Measurements from ENCODE around the gene ASTN2.
A peak's percentile ranks its signal among the peaks of the same experiment; 100 is the strongest.

ASTN2 gene

DNA sequence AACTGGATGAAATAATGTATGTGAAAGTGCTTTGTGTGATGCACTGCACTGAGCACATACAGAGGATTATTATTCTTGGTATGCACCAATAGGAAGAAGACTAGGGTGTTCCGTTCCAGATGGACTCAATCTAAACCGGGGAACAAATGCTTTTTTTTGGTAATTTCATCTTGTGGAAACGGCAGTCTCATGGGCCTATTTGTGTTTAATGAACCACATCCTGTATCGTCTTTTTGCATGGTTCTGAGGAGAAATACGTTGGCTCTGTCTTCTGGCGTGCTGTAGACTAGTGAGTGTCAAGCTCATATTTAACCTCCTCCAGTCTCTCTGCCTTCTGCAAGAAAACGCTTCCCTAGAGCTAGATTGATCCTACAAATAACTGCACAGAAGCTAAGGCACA lies 697.7 kb downstream of the ASTN2 start:
- Mint-ChIP-seq H3K9me3 (no peaks in the 10 kb centered on the region), H3K27me3 (no peaks in the 10 kb centered on the region)
- no peak for DNase-seq (ENCODE audit: low spot score in 2 of 2)

DNA sequence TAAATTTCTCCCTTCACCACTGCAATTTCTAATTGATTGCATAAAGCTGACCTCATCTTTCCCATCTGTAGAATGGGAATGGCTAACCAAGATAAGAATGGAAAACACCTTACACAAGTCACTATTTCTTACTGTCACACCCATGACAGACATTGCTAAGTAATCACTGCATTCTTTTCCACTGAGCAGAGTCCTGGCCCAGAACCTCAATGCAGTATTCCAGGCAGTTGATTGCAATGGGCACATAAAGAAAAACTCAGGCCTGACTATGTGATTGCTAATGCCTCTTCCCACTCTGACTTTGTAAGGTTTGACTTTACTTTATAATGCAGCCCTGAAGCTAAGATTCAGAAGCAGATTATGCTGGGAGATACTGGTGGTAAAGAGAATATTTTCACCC lies 698.4 kb downstream of the ASTN2 start:
- Mint-ChIP-seq H3K4me1 (no peaks in the 10 kb centered on the region), H3K27me3 (no peaks in the 10 kb centered on the region), H3K9me3 (no peaks in the 10 kb centered on the region), H3K36me3 (ENCODE audit: insufficient read depth) (peaks cover 2% of the 10 kb centered on the region), H3K4me3 (no peak overlapping the region), H3K27ac (ENCODE audit: low read depth) (no peak overlapping the region)
- DNase-seq (ENCODE audit: low spot score in 2 of 2), result no peak
- no peak for ATAC-seq (replicated peaks; ENCODE audit: extremely low read depth, poor library complexity, severe bottlenecking)

More for the DNA sequence above, 697.7 kb downstream of the ASTN2 start:
- Mint-ChIP-seq H3K36me3 (ENCODE audit: insufficient read depth) (peaks cover 2% of the 10 kb centered on the region), H3K4me3 (no peak overlapping the region), H3K4me1 (no peaks in the 10 kb centered on the region), H3K27ac (ENCODE audit: low read depth) (no peak overlapping the region)
- no peak for ATAC-seq (replicated peaks; ENCODE audit: extremely low read depth, poor library complexity, severe bottlenecking)

DNA sequence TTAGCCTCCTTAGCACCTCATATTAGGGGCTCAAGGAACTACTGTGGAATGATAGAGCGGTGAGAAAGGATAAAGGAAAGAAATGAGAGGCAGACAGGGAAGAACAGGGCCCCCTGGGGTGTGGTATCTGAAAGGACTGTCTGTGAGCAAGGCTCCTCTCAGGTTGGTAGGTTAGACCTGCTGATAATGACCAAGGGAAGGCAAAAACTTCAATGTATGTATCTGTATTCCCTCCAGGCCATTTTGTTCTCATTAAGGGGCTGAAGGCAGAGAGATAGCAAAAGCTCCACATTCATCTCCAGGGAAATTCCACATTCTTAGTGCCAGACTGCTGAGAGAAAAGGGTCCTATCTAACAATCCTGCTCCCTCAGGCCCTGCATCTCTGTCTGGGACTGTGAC lies 699.1 kb downstream of the ASTN2 start:
- Mint-ChIP-seq H3K27me3 (no peaks in the 10 kb centered on the region), H3K9me3 (no peaks in the 10 kb centered on the region), H3K36me3 (ENCODE audit: insufficient read depth) (peaks cover 2% of the 10 kb centered on the region), H3K4me3 (no peak overlapping the region), H3K4me1 (no peaks in the 10 kb centered on the region), H3K27ac (ENCODE audit: low read depth) (no peak overlapping the region)
- DNase-seq (ENCODE audit: low spot score in 2 of 2) (no peak), ATAC-seq (replicated peaks; ENCODE audit: extremely low read depth, poor library complexity, severe bottlenecking) (no peak)

DNA sequence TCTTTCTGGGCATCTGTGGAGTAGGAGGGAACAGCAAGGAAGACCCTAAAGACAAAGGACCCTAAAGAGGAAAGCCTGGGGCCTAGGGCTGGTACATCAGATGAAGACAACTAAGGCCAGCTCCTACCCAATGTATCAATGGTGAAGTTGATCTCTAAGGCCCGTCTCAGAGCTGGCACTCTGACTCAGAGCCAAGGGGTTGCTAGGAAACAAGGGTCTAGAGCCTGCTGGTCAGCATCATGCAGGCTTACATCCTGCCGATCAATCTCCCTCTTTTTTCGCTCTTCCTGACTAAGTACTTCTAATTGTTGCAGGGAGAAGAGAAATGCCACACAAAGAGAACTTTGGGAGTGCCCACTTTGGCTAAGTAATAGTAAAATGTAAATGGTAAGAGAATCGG lies 701.6 kb downstream of the ASTN2 start:
- ATAC-seq (replicated peaks; ENCODE audit: extremely low read depth, poor library complexity, severe bottlenecking) (no peak), DNase-seq (ENCODE audit: low spot score in 2 of 2) (no peak)
- no peaks in the 10 kb centered on the region for H3K4me1 Mint-ChIP-seq
- no peak overlapping the region for H3K27ac Mint-ChIP-seq (ENCODE audit: low read depth)
- H3K27me3 Mint-ChIP-seq, result no peaks in the 10 kb centered on the region
- no peak overlapping the region for H3K4me3 Mint-ChIP-seq
- H3K36me3 Mint-ChIP-seq (ENCODE audit: insufficient read depth), result peaks cover 2% of the 10 kb centered on the region
- no peaks in the 10 kb centered on the region for H3K9me3 Mint-ChIP-seq

DNA sequence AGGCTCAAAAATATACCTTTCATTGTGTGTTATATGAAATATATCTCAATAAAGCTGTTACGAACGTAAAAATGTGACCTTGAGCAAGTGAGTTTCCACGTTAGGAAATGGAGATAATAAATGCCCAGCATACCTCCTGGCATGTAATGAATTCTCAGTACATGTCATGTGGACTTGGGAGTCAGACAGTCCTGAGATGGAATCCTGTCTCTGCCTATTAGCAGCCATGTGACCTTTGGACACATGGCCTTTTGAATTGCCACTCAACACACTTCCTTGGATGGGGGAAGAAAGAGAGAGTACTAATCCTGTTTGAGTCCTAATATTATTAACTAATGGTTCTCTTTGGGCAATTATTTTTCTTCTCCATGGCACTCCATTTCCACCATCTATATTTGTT lies 702.1 kb downstream of the ASTN2 start:
- Mint-ChIP-seq H3K4me1 (no peaks in the 10 kb centered on the region), H3K27ac (ENCODE audit: low read depth) (no peak overlapping the region), H3K9me3 (no peaks in the 10 kb centered on the region), H3K27me3 (no peaks in the 10 kb centered on the region), H3K4me3 (no peak overlapping the region), H3K36me3 (ENCODE audit: insufficient read depth) (no peaks in the 10 kb centered on the region)
- ATAC-seq (replicated peaks; ENCODE audit: extremely low read depth, poor library complexity, severe bottlenecking), result no peak
- DNase-seq (ENCODE audit: low spot score in 2 of 2), result no peak

DNA sequence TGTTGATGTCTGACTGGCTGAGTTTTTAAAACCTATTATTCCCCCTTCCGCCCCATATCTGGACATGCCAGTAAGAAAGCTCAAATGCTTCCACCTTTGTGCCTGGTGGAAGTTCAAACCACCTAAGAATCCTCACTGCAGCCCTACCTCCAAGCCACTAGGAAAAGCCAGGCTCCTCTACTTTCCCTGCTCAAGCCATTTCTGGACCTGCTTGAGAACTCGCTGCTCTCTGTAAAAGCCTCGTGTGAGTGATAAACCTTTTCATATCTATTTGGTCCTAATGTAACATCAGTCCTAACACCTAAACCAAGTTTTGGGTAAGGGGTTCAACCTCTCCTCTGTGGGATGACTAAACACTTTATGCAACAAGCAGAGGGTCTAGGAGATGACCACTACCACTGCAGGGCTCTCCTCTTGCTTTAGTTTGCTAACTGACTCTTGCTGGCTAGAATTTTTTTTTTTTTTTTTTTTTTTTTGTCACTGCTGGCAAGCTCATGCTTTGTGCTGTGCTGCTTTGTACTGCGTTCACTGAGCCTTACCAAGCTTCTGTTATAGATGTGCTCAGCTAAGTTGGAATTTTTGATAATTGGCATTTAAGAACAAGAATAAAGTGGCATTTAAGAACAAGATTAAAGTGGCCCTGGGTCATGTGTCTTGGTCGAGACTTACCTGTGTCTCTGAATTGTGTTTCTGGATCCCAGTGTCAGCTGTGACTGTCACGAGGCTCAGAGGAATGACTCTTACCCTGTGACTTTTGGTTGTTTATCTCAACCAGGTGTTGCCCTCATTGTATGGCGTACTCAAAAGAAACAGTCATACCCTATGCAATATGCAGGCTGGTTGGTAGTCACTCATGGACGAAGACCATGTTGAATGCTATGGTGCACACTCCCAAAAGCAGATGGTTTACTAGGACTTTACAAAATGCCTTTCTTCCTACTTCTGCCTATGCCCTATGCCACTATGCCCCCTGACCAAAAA lies 708.3 kb downstream of the ASTN2 start:
- Mint-ChIP-seq H3K27ac (ENCODE audit: low read depth) (no peak overlapping the region), H3K27me3 (no peaks in the 10 kb centered on the region), H3K36me3 (ENCODE audit: insufficient read depth) (no peaks in the 10 kb centered on the region), H3K4me1 (peaks cover 9% of the 10 kb centered on the region), H3K9me3 (no peaks in the 10 kb centered on the region), H3K4me3 (no peak overlapping the region)
- DNase-seq (ENCODE audit: low spot score in 2 of 2), result no peak
- no peak for ATAC-seq (replicated peaks; ENCODE audit: extremely low read depth, poor library complexity, severe bottlenecking)

DNA sequence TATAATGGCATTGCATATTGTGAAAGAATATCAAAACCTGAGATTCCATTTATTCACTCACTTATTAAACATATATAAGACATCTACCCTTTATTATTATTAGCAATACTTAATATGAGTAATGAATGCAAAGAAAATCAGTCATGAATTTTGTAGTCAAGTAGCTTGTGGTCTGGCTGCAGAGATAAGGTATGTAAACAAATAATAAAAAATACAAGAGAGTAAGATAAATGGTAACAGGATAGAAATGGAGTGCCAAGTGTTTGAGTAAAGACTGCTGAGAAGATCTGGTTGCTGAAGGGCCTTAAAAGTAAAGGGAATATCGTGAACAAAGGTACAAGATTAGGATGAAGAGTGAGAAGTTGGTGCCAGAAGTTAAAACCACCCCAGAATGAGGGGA lies 709.3 kb downstream of the ASTN2 start:
- H3K27me3 Mint-ChIP-seq, result no peaks in the 10 kb centered on the region
- H3K36me3 Mint-ChIP-seq (ENCODE audit: insufficient read depth), result no peaks in the 10 kb centered on the region
- H3K9me3 Mint-ChIP-seq, result no peaks in the 10 kb centered on the region
- H3K4me3 Mint-ChIP-seq, result no peak overlapping the region
- peak overlapping the region; percentile 9 for H3K27ac Mint-ChIP-seq (ENCODE audit: low read depth)
- DNase-seq (ENCODE audit: low spot score in 2 of 2), result no peak
- peaks cover 19% of the 10 kb centered on the region for H3K4me1 Mint-ChIP-seq
- ATAC-seq (replicated peaks; ENCODE audit: extremely low read depth, poor library complexity, severe bottlenecking), result no peak

DNA sequence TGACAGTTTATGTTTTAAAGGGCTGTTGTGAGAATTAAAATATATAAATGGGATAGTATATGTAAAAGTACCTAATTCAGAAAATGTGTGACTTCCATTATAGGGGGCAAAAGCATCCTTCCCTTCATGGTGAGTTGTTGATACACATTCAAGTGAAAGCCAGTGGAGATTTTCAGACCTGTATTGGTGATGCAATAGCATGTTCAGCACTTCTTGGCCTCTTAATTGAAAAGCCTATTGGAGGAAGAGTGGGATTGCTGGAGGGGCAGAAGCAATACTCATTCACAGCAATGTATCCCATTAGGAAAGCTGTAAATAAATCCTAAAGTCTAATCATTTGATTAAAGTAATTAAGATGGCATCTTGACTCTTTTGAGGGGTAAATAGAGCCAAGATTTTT lies 710.4 kb downstream of the ASTN2 start:
- Mint-ChIP-seq H3K27ac (ENCODE audit: low read depth) (no peak overlapping the region), H3K27me3 (no peaks in the 10 kb centered on the region), H3K4me3 (no peak overlapping the region), H3K9me3 (no peaks in the 10 kb centered on the region), H3K36me3 (ENCODE audit: insufficient read depth) (peaks cover 4% of the 10 kb centered on the region), H3K4me1 (peaks cover 28% of the 10 kb centered on the region)
- ATAC-seq (replicated peaks; ENCODE audit: extremely low read depth, poor library complexity, severe bottlenecking) (no peak), DNase-seq (ENCODE audit: low spot score in 2 of 2) (no peak)

DNA sequence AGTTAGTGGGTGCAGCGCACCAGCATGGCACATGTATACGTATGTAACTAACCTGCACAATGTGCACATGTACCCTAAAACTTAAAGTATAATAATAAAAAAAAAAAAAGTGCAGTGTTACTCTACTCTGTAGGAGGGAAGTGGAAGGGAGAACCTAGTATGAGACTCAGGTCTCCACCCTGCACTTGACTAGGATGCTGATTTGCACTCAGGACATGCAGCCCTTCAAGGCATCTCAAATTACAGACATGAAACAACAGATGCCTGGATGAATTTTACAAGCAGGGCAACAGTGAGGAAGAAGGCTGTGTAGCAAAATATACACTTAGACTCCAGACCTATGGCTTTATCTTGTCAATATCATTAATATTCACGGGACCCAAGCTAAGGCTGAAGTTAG lies 711.2 kb downstream of the ASTN2 start:
- no peaks in the 10 kb centered on the region for H3K27me3 Mint-ChIP-seq
- H3K27ac Mint-ChIP-seq (ENCODE audit: low read depth), result no peak overlapping the region
- H3K4me3 Mint-ChIP-seq, result no peak overlapping the region
- H3K36me3 Mint-ChIP-seq (ENCODE audit: insufficient read depth), result peaks cover 4% of the 10 kb centered on the region
- peaks cover 28% of the 10 kb centered on the region for H3K4me1 Mint-ChIP-seq
- H3K9me3 Mint-ChIP-seq, result no peaks in the 10 kb centered on the region
- DNase-seq (ENCODE audit: low spot score in 2 of 2) (no peak), ATAC-seq (replicated peaks; ENCODE audit: extremely low read depth, poor library complexity, severe bottlenecking) (no peak)

DNA sequence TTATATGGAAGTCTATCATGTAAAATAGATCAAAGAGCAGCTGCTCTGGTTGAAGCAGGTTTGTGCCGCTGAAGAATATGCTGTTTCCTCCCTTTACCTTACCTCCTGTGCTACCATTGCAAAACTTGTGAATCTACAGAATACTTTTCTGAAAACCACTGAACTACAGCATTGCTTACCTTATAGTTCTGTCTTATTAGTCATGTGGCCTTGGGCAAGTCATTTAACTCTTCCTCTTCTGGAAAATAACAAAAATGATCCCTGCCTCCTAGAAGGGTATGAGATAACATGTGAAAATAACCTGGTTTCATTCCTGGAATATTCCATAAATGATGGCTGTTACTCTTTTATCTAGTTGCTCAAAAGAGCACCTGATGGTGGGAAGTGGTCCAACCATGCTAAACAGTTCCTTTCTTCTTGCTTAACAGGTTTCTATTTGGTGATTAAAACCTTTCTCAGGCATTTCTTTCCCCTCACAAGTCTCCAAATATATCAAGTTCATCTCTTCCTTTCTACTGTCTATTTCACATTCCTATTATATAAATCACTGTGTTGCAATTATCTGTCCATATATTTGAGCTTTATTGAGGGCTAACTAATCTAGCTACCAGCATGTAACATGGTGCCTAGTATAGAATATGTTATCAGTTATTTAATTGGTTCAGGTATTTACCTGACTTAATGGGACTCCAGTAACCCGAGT lies 712.8 kb downstream of the ASTN2 start:
- Mint-ChIP-seq H3K9me3 (no peaks in the 10 kb centered on the region), H3K36me3 (ENCODE audit: insufficient read depth) (peaks cover 8% of the 10 kb centered on the region), H3K27me3 (no peaks in the 10 kb centered on the region), H3K4me1 (peaks cover 28% of the 10 kb centered on the region), H3K27ac (ENCODE audit: low read depth) (no peak overlapping the region), H3K4me3 (no peak overlapping the region)
- ATAC-seq (replicated peaks; ENCODE audit: extremely low read depth, poor library complexity, severe bottlenecking), result no peak
- DNase-seq (ENCODE audit: low spot score in 2 of 2), result no peak

DNA sequence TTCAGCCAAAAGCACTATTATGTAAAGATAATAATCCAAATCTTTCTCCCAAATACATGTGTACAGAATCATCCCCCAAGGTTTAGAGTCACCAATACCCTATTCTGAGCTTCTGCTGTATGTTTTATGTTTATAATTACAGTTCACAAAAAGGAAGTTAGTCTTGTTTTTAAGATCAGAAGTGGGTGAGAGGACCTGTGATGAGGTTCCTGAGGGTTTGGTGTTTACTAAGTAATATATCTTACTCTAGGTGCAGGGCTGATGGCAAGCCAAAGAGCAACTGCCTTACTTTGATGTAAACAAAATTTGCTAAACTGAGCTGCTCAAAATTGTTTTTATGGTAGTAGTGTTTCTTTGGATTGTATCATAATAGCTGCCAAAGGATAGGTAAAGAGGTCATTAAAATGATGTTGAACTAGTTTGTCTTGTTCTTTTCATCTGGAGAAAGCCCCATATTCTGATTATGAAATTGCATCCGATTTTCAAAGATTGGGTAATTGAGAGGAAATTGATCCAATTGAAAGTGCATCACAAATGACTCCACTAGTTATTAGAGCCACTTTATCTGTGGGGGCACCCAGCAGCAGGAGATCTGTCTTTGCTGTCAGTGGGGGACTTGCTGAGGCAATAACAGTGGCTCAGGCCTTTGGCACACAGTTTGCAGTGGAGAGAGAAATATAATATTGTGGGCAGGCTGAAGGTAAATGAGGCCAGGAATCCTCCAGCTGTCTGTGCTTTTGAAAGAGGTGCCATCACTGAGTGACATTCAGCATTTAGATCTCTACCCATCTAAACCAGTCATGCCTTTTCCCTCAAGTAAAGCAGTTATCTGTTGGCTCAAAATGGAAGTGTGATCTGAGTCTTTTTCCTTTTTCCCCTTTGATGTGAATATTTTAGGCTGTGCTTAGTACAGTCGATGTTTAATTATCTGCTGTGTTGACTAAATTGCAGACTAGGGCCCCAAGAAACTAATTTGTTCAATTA lies 713.7 kb downstream of the ASTN2 start:
- Mint-ChIP-seq H3K27ac (ENCODE audit: low read depth) (no peak overlapping the region), H3K27me3 (no peaks in the 10 kb centered on the region), H3K4me1 (peaks cover 30% of the 10 kb centered on the region), H3K36me3 (ENCODE audit: insufficient read depth) (peaks cover 8% of the 10 kb centered on the region), H3K4me3 (no peak overlapping the region), H3K9me3 (no peaks in the 10 kb centered on the region)
- ATAC-seq (replicated peaks; ENCODE audit: extremely low read depth, poor library complexity, severe bottlenecking), result no peak
- no peak for DNase-seq (ENCODE audit: low spot score in 2 of 2)

DNA sequence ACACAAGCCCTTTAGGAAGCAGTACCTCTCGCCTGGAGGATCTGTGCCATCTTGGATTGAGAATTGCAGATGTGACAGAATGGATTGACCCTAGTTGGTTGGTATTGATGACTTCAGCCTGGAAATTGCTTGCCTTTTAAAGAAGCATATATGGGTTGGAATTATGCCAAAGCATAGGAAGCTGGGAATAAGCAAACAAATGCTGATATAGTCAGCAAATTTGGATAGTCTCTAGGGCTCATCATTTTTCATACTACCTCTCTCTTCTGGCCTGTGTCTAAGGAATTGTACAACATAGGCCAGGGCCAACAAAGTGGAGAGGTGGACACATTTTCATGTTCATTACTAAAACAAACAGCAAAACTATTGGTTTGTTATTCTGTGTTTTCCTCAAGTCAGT lies 714.6 kb downstream of the ASTN2 start:
- no peak overlapping the region for H3K4me3 Mint-ChIP-seq
- no peaks in the 10 kb centered on the region for H3K27me3 Mint-ChIP-seq
- DNase-seq (ENCODE audit: low spot score in 2 of 2) (no peak), ATAC-seq (replicated peaks; ENCODE audit: extremely low read depth, poor library complexity, severe bottlenecking) (no peak)
- H3K36me3 Mint-ChIP-seq (ENCODE audit: insufficient read depth), result peaks cover 8% of the 10 kb centered on the region
- H3K9me3 Mint-ChIP-seq, result no peaks in the 10 kb centered on the region
- H3K4me1 Mint-ChIP-seq, result peaks cover 39% of the 10 kb centered on the region
- no peak overlapping the region for H3K27ac Mint-ChIP-seq (ENCODE audit: low read depth)

All from central memory CD8-positive, alpha-beta T cell (primary cell).